ENCODE data around the gene CFAP100. TPM values are rescaled to one million over a fixed set of nuclear protein-coding genes. Genes with fewer than 3 reads are reported as not detected.

CFAP100 gene
- total RNA-seq, 1 experiment from 2014 or later, result not detected

- TF ChIP-seq CTCF (IDR thresholded peaks at IDR 0.05; ENCODE audit: unreplicated experiment), result no peak
- peaks cover 58% of the 10 kb centered on the region for H3K27me3 Mint-ChIP-seq (ENCODE audit: unreplicated experiment)
- no peaks in the 10 kb centered on the region for H3K4me1 Mint-ChIP-seq (ENCODE audit: low read depth, unreplicated experiment)
- CTCF ChIA-PET, result interaction anchor here (0.9 kb wide), 1 partner anchor 113 kb away, joined by 3 read pairs; no protein-coding TSS in a partner anchor
- H3K9me3 Mint-ChIP-seq (ENCODE audit: low read depth, unreplicated experiment), result no peaks in the 10 kb centered on the region
- H3K27ac Mint-ChIP-seq (ENCODE audit: unreplicated experiment), result no peak overlapping the region
- H3K36me3 Mint-ChIP-seq (ENCODE audit: insufficient read depth, unreplicated experiment), result no peaks in the 10 kb centered on the region
- DNase-seq, result no peak
- H3K4me3 Mint-ChIP-seq (ENCODE audit: low read depth, unreplicated experiment), result no peak overlapping the region
- intact Hi-C loops (cut with micrococcal nuclease; ENCODE audit: unreplicated experiment), result no loop called here
- no TSS peak for BruUV-seq (replicated peaks)
Observed at GRCh38 chr3:126380011-126380768, 14.5 kb upstream of the CFAP100 start.

- H3K9me3 Mint-ChIP-seq (ENCODE audit: low read depth, unreplicated experiment), result no peaks in the 10 kb centered on the region
- no peak for TF ChIP-seq CTCF (IDR thresholded peaks at IDR 0.05; ENCODE audit: unreplicated experiment)
- H3K27me3 Mint-ChIP-seq (ENCODE audit: unreplicated experiment), result peaks cover 44% of the 10 kb centered on the region
- H3K4me3 Mint-ChIP-seq (ENCODE audit: low read depth, unreplicated experiment), result no peak overlapping the region
- intact Hi-C loops (cut with micrococcal nuclease; ENCODE audit: unreplicated experiment), result no loop called here
- H3K4me1 Mint-ChIP-seq (ENCODE audit: low read depth, unreplicated experiment), result no peaks in the 10 kb centered on the region
- no peak for DNase-seq
- CTCF ChIA-PET, result interaction anchor here (1.1 kb wide), 1 partner anchor 11 kb away, joined by 3 read pairs; no protein-coding TSS in a partner anchor
- no peaks in the 10 kb centered on the region for H3K36me3 Mint-ChIP-seq (ENCODE audit: insufficient read depth, unreplicated experiment)
- no TSS peak for BruUV-seq (replicated peaks)
- no peak overlapping the region for H3K27ac Mint-ChIP-seq (ENCODE audit: unreplicated experiment)
Observed at GRCh38 chr3:126381966-126382365, 12.7 kb upstream of the CFAP100 start.

- Mint-ChIP-seq H3K4me1 (ENCODE audit: low read depth, unreplicated experiment) (peaks cover 18% of the 10 kb centered on the region), H3K4me3 (ENCODE audit: low read depth, unreplicated experiment) (peak overlapping the region; percentile 71), H3K9me3 (ENCODE audit: low read depth, unreplicated experiment) (no peaks in the 10 kb centered on the region), H3K27me3 (ENCODE audit: unreplicated experiment) (peaks cover 48% of the 10 kb centered on the region), H3K27ac (ENCODE audit: unreplicated experiment) (peak overlapping the region; percentile 90), H3K36me3 (ENCODE audit: insufficient read depth, unreplicated experiment) (peaks cover 13% of the 10 kb centered on the region)
- DNase-seq, result peak; percentile 96
- TF ChIP-seq CTCF (IDR thresholded peaks at IDR 0.05; ENCODE audit: unreplicated experiment), result peak; percentile 98
- intact Hi-C loops (cut with micrococcal nuclease; ENCODE audit: unreplicated experiment), result loop anchor here (1.0 to 2.0 kb wide), 4 partner anchors 32 to 255 kb away; partner anchors contain the start of gene KLF15
- CTCF ChIA-PET, result interaction anchor here (0.6 to 2.0 kb wide), 15 partner anchors 9 to 437 kb away, joined by 3 to 12 read pairs (median 3); no protein-coding TSS in a partner anchor
- BruUV-seq (replicated peaks), result no TSS peak
Observed at GRCh38 chr3:126389112-126389793, 5.5 kb upstream of the CFAP100 start.

- H3K4me1 Mint-ChIP-seq (ENCODE audit: low read depth, unreplicated experiment), result peaks cover 18% of the 10 kb centered on the region
- peak overlapping the region; percentile 71 for H3K4me3 Mint-ChIP-seq (ENCODE audit: low read depth, unreplicated experiment)
- no peaks in the 10 kb centered on the region for H3K9me3 Mint-ChIP-seq (ENCODE audit: low read depth, unreplicated experiment)
- intact Hi-C loops (cut with micrococcal nuclease; ENCODE audit: unreplicated experiment), result loop anchor here (1.0 to 2.0 kb wide), 4 partner anchors 32 to 255 kb away; partner anchors contain the start of gene KLF15
- TF ChIP-seq CTCF (IDR thresholded peaks at IDR 0.05; ENCODE audit: unreplicated experiment), result no peak
- H3K27me3 Mint-ChIP-seq (ENCODE audit: unreplicated experiment), result peaks cover 51% of the 10 kb centered on the region
- no TSS peak for BruUV-seq (replicated peaks)
- no peak for DNase-seq
- CTCF ChIA-PET, result interaction anchor here (1.0 to 2.0 kb wide), 5 partner anchors 9 to 256 kb away, joined by 3 to 12 read pairs (median 4); no protein-coding TSS in a partner anchor
- H3K36me3 Mint-ChIP-seq (ENCODE audit: insufficient read depth, unreplicated experiment), result peaks cover 13% of the 10 kb centered on the region
- H3K27ac Mint-ChIP-seq (ENCODE audit: unreplicated experiment), result peak overlapping the region; percentile 90
Observed at GRCh38 chr3:126389794-126390146, 4.9 kb upstream of the CFAP100 start.

Measured in Calu3 (cell line).